Common myeloid progenitor, CD34-positive (primary cell): ENCODE measurements around the gene HPSE.
A peak's percentile ranks its signal among the peaks of the same experiment; 100 is the strongest.

ENCODE experiments used
- CTCF ChIA-PET: fragments of 350-600 bp; sonication (Branson Sonifier 250); formaldehyde crosslinking; loops from one replicate; lab custom pipeline; 2021; ENCODE audit warnings: antibody characterized with exemption; lab: Charles Lee
- POLR2A ChIA-PET: fragments of 350-600 bp; sonication (Branson Sonifier 250); formaldehyde crosslinking; loops from one replicate; lab custom pipeline; 2021; ENCODE audit warnings: antibody characterized with exemption; lab: Charles Lee
- DNase-seq, 3 donors: peaks; one replicate each; pipeline versions ENCODE4 v3.0.0 to v3.0.0-alpha.2; 2013
- H3K27ac ChIP-seq, 2 experiments: 1 replicate in 1 of 2; 2 replicates in 1 of 2; pipeline ENCODE4 v1.7.0; 2013; ENCODE audit warnings: inconsistent platforms in 2 of 2, low read length in 2 of 2, mild to moderate bottlenecking in 2 of 2, low read depth in 1 of 2, moderate library complexity in 1 of 2; ENCODE audit not compliant: severe bottlenecking in 2 of 2, insufficient read depth in 1 of 2, poor library complexity in 1 of 2
- H3K27me3 ChIP-seq, 5 experiments: replicated peaks in 2 of 5; 1 replicate in 3 of 5; 2 replicates in 2 of 5; pipeline versions ENCODE4 v1.6.1 to v1.7.0; 2013; ENCODE audit warnings: low read length in 4 of 5, mild to moderate bottlenecking in 2 of 5, moderate library complexity in 2 of 5, inconsistent platforms in 1 of 5; ENCODE audit not compliant: insufficient read depth in 5 of 5, control insufficient read depth in 4 of 5
- H3K36me3 ChIP-seq, 4 experiments: 1 replicate in 2 of 4; 2 replicates in 2 of 4; pipeline versions ENCODE4 v1.6.1 to v1.7.0; 2013; ENCODE audit warnings: low read length in 3 of 4, control low read depth in 1 of 4, mild to moderate bottlenecking in 1 of 4; ENCODE audit not compliant: control insufficient read depth in 4 of 4, insufficient read depth in 4 of 4
- H3K4me1 ChIP-seq, 4 experiments: 1 replicate in 3 of 4; 2 replicates in 1 of 4; pipeline versions ENCODE4 v1.6.1 to v1.7.1; 2013; ENCODE audit warnings: low read length in 3 of 4, mild to moderate bottlenecking in 3 of 4, control low read depth in 1 of 4, inconsistent platforms in 1 of 4, moderate library complexity in 1 of 4; ENCODE audit not compliant: control insufficient read depth in 4 of 4, insufficient read depth in 4 of 4; ENCODE audit errors: control extremely low read depth in 1 of 4
- H3K4me3 ChIP-seq, 7 experiments: 1 replicate in 4 of 7; 2 replicates in 3 of 7; pipeline versions ENCODE4 v1.5.1 to v1.7.0; 2013; ENCODE audit warnings: mild to moderate bottlenecking in 7 of 7, low read length in 6 of 7, moderate library complexity in 6 of 7, inconsistent platforms in 2 of 7, low read depth in 2 of 7, control low read depth in 1 of 7; ENCODE audit not compliant: insufficient read depth in 4 of 7, control insufficient read depth in 1 of 7; ENCODE audit errors: extremely low read depth in 1 of 7
- H3K9me3 ChIP-seq, 5 experiments: 1 replicate in 4 of 5; 2 replicates in 1 of 5; pipeline versions ENCODE4 v1.6.1 to v1.7.1; 2013; ENCODE audit warnings: low read length in 4 of 5, mild to moderate bottlenecking in 2 of 5, inconsistent platforms in 1 of 5, low read depth in 1 of 5, moderate library complexity in 1 of 5; ENCODE audit not compliant: control insufficient read depth in 4 of 5, insufficient read depth in 2 of 5; ENCODE audit errors: control extremely low read depth in 1 of 5
- whole genome bisulfite sequencing: methylation state at CpG from one replicate; pipeline ENCODE4 v1.1.5; 2013; ENCODE audit not compliant: insufficient coverage; 5-methylcytosine and 5-hydroxymethylcytosine counted together

HPSE gene

DNA sequence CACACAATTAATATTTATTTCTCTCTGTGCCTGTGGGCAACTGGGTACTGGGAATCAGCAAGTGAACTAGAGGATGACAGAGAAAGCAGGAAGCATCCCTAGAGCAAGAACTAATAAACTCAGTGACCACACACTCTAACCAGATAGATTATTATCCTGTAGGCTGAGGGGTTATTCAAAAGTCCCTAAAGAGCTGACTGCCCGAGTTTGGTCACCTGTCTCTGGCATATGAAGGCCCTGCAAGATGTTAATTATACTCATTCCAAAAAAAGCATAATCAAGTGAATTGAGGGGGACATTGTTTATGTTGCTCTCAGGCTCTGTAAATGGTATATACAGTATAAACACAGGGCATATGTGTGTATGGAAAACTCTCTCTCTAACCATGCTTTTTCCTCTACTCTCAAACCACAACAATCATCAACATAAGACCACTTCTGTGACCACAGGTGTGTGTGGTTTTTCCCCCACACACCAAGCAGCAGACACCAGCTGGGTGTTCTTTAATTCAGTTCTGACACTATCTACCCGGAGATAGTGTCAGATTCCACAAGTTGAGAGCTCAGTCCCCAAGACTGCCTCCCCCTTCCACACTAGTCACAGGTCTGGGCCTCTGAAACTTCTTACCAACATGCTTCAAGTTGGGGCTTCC lies 6.2 kb upstream of the HPSE start:
- peak in 2 of 3 donors; percentile 69 to 73 for DNase-seq
- no peaks in the 10 kb centered on the region for H3K27me3 ChIP-seq
- WGBS: 27% methylated on average over 1 of the region's 2 CpGs
- CTCF ChIA-PET: interaction anchor here (1.0 to 1.5 kb wide), 6 partner anchors 9 to 27 kb away, joined by 3 to 6 read pairs (median 4); no protein-coding TSS in a partner anchor
- H3K9me3 ChIP-seq: peaks cover 0 to 3% (median under 1%) of the 10 kb centered on the region in 5 experiments
- no peak overlapping the region for H3K4me3 ChIP-seq
- H3K4me1 ChIP-seq: peaks cover 10 to 22% (median 16%) of the 10 kb centered on the region in 4 experiments
- H3K36me3 ChIP-seq: no peaks in the 10 kb centered on the region
- POLR2A ChIA-PET: interaction anchor here (0.7 kb wide), 1 partner anchor 60 kb away, joined by 4 read pairs; no protein-coding TSS in a partner anchor
- no peak overlapping the region for H3K27ac ChIP-seq

DNA sequence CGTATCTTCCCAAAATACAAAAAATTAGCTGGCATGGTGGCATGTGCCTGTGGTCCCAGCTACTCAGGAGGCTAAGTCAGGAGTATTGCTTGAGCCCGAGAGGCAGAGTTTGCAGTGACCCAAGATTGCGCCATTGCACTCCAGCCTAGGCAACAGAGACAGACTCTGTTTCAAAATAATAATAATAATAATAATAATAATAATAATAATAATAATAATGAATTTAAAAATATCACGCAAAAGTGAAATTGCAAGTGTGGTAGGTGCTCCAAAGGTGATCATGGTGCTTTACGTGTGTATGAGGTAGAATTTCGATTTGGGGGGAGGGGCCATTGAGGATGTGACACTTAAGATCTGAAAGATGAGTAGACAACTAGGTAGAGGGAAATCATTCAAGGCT lies 4.9 kb upstream of the HPSE start:
- Histone ChIP-seq H3K27ac (no peak overlapping the region), H3K4me1 (peaks cover 14 to 33% (median 27%) of the 10 kb centered on the region in 4 experiments), H3K36me3 (no peaks in the 10 kb centered on the region), H3K4me3 (no peak overlapping the region), H3K9me3 (peaks cover 0 to 3% (median 0%) of the 10 kb centered on the region in 5 experiments), H3K27me3 (no peaks in the 10 kb centered on the region)
- DNase-seq: no peak
- 97% methylated on average over 3 of the region's 6 CpGs for WGBS
- POLR2A ChIA-PET: no interaction called here
- CTCF ChIA-PET: interaction anchor here (0.8 kb wide), 1 partner anchor 26 kb away, joined by 3 read pairs; no protein-coding TSS in a partner anchor

DNA sequence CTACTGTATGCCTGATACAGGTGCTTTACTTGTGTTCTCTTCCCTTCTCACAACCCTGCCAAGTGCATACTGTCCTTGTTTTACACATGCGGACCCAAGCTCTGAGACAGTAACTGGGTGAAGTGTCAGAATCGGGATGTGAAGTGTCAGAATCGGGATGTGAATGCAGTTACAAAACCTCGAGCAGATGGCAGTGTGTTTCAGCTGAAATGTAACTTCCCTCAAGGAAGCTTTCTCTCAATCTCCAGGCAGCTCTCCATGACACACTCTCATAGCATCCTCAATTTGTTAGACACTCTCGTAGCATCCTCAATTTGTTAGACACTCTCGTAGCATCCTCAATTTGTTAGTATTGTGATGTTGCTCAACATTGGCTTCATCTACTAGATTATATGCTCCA lies 1.1 kb upstream of the HPSE start:
- peaks cover 0 to 4% (median 0%) of the 10 kb centered on the region in 5 experiments for H3K27me3 ChIP-seq
- no peak for DNase-seq
- H3K4me1 ChIP-seq: peaks cover 6 to 32% (median 31%) of the 10 kb centered on the region in 4 experiments
- H3K27ac ChIP-seq: no peak overlapping the region
- ChIA-PET POLR2A (interaction anchor here (0.6 to 1.0 kb wide), 2 partner anchors 13 to 59 kb away, joined by 3 read pairs; no protein-coding TSS in a partner anchor), CTCF (interaction anchor here (0.6 to 2.0 kb wide), 6 partner anchors 17 to 265 kb away, joined by 3 to 10 read pairs (median 3); partner anchors contain the start of genes COQ2, HELQ and MRPS18C)
- H3K9me3 ChIP-seq: peaks cover 0 to 3% (median 0%) of the 10 kb centered on the region in 5 experiments
- no peaks in the 10 kb centered on the region for H3K36me3 ChIP-seq
- peak overlapping the region in 2 of 7 experiments; percentile 69 to 78 for H3K4me3 ChIP-seq
- WGBS: 11% methylated on average over 3 of the region's 6 CpGs

DNA sequence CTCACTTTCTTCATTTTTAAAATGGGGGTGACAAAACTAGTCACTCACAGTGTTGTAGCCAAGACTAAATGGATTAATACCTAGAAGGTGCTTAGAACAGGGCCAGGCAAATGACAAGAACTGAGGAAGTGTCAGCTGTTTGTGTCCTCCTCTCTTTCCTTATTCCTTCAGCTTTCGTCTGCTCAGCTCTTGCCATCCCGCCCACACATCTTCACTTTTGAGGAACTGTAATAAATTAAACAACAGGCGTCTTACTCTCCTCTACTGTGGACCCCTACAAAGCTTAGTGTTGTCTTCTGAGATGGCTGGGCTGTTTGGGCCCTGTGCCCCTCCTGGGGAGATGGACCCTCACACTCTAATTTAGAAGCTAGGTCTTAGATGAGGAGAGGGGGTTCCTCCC lies 2.7 kb downstream of the HPSE start:
- WGBS: no CpG with 5 or more reads among the region's 3 CpGs
- ChIA-PET POLR2A (no interaction called here), CTCF (interaction anchor here (0.8 to 1.5 kb wide), 6 partner anchors 10 to 222 kb away, joined by 3 to 5 read pairs (median 3); no protein-coding TSS in a partner anchor)
- peak in 2 of 3 donors; percentile 48 to 66 for DNase-seq
- Histone ChIP-seq H3K27ac (no peak overlapping the region), H3K36me3 (no peaks in the 10 kb centered on the region), H3K9me3 (no peaks in the 10 kb centered on the region), H3K27me3 (peaks cover 0 to 4% (median 0%) of the 10 kb centered on the region in 5 experiments), H3K4me1 (peaks cover 2 to 48% (median 33%) of the 10 kb centered on the region in 4 experiments), H3K4me3 (no peak overlapping the region)

- Histone ChIP-seq H3K9me3 (no peaks in the 10 kb centered on the region), H3K27me3 (peaks cover 0 to 4% (median 0%) of the 10 kb centered on the region in 5 experiments), H3K4me3 (no peak overlapping the region), H3K27ac (no peak overlapping the region), H3K4me1 (peaks cover 0 to 42% (median 29%) of the 10 kb centered on the region in 4 experiments), H3K36me3 (no peaks in the 10 kb centered on the region)
- DNase-seq: peak in 2 of 3 donors; percentile 34 to 36
- WGBS: 54% methylated on average over 3 of the region's 5 CpGs
- POLR2A ChIA-PET: interaction anchor here (1.4 kb wide), 1 partner anchor 45 kb away, joined by 6 read pairs; the partner anchor contains the start of gene COQ2
- CTCF ChIA-PET: interaction anchor here (0.5 to 2.9 kb wide), 11 partner anchors 8 to 255 kb away, joined by 3 to 20 read pairs (median 5); partner anchors contain the start of gene COQ2
Observed at GRCh38 chr4:83329521-83330110, 5.0 kb downstream of the HPSE start.

GRCh38 chr4:83328521-83329187 lies 6.0 kb downstream of the HPSE start:
- Histone ChIP-seq H3K4me1 (peaks cover 0 to 32% (median 20%) of the 10 kb centered on the region in 4 experiments), H3K4me3 (no peak overlapping the region), H3K27me3 (no peaks in the 10 kb centered on the region), H3K36me3 (no peaks in the 10 kb centered on the region), H3K9me3 (no peaks in the 10 kb centered on the region), H3K27ac (no peak overlapping the region)
- ChIA-PET POLR2A (interaction anchor here (1.4 kb wide), 1 partner anchor 44 kb away, joined by 6 read pairs; the partner anchor contains the start of gene COQ2), CTCF (interaction anchor here (0.5 to 2.9 kb wide), 11 partner anchors 9 to 255 kb away, joined by 3 to 20 read pairs (median 5); partner anchors contain the start of gene COQ2)
- DNase-seq: peak in 1 of 3 donors; percentile 37
- 57% methylated on average over 6 of the region's 7 CpGs for WGBS
